DMS 273 treated with DMSO at 0.1 percent for 48 hours (cell line): ENCODE measurements around the gene TXNL4A.
"Not testable (repeated sequence)": the region's sequence is repeated elsewhere in the genome, so short reads cannot be mapped to it uniquely, and the experiment has no call there.

Experiments used
- DNase-seq: peaks from one replicate; lab custom pipeline; 2025; lab: John Stamatoyannopoulos, UW

Gene TXNL4A

DNA sequence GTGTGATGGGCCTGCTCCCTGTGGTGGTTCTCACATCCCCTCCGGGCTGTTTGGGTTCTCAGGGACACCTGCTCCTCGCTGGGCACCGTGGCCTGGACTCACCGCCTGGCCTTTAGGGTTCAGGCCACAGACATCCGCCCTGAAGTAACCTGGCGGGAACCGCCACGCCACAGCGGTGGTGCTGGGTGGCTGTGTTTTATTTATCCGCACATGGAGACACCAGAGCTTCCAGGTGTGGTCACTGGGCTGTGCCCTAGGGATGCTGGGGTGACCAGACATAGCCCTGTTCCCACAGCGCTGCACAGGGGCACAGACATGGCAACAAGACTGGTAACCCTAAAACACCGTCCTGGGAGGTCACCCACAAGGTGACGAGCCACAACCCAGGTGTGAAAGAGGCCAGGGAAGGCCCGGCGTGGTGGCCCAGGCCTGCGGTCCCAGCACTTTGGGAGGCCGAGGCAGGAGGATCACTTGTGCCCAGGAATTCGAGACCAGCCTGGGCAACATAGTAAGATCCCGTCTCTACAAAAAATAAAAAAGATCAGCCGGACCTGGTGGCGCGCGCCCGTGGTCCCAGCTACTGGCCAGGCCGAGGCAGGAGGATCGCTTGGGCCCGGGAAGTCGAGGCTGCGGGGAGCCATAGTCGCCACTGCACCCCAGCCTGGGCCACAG is 24.6 kb downstream of the TXNL4A start:
- no peak for DNase-seq

DNA sequence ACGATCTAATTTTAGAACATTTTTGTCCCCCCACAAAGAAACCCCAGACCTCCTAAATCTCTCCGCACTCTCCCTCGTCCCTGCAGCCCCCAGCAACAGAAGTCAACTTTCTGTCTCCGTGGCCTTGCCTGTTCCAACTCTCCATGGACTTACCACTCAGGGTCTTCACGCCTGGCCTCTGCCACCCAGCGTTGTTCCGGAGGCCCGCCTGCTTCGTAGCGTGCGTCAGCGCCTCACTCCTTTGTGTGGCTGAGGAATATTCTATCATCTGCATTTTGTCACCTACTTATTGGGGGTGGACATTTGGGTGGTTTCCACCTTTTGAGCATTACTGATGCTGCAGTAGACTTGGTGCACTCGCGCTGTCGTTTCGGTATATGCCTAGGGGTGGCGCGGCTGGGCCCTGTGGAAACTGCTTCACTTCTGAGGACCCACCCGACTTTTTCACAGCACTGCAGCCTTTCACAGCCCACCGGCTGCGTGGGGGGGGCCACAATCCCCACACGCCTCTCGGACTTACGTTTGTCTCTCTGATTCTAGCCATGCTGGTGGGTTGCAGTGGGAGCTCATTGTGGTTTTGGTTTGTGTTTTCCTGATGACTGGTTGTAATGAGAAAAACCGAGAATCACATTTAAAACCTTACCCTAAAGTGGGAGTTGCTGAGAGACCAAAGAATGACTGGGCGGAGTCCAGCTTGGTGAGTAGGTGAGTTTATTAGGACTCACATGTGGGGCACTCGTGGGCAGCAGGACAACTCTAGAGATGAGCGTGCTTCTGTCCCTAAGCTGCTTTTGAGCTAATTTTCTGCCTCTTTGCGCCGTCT is 25.3 kb downstream of the TXNL4A start:
- DNase-seq: no peak

- no peak for DNase-seq
Observed at GRCh38 chr18:79962311-79962710, 26.1 kb downstream of the TXNL4A start.

GRCh38 chr18:79961527-79962291 is 26.7 kb downstream of the TXNL4A start:
- no peak for DNase-seq

- no peak for DNase-seq
Observed at GRCh38 chr18:79960921-79961526, 27.3 kb downstream of the TXNL4A start.

- not testable (repeated sequence) for DNase-seq
Observed at GRCh38 chr18:79960161-79960801, 28.1 kb downstream of the TXNL4A start.

GRCh38 chr18:79958981-79959380 is 29.4 kb downstream of the TXNL4A start:
- DNase-seq: no peak

DNA sequence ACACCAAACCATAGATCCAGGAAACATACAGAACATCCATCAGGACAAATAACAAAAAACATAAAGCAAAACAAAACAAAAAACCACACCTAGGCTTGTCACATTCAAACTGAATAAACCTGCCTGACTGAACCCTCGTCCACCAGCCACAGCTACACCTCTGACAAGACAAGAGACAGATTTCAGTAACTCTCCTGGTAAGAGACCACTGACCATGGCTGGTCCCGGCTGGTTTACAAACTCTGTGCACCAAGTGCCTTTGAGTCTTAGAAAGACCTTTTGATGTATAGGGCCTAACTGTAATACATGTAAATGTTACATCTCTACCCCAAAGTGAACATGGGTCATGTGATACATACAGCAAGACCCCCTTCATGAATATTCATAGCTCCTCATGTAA is 32.1 kb downstream of the TXNL4A start:
- no peak for DNase-seq

- no peak for DNase-seq
Observed at GRCh38 chr18:79955302-79956075, 32.9 kb downstream of the TXNL4A start.

DNA sequence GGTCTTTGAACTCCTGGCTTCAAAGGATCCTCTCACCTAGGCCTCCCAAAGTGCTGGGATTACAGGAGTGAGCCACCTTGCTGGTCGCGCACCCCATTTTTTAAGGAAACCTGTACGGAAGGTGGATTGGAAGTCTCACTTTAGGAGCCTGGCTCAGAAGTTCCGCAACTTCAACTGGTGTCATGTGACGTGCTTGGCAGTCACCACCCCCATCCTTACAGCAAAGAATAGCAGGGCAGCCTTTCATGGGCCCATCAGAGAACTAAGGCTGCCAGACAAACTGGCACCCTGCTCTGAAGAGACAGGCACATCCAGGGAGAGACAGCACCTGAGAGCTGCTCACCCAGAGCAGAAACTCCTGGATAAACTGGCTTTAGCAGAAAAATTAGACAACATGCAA is 33.6 kb downstream of the TXNL4A start:
- no peak for DNase-seq

GRCh38 chr18:79953971-79954651 is 34.3 kb downstream of the TXNL4A start:
- DNase-seq: no peak

DNA sequence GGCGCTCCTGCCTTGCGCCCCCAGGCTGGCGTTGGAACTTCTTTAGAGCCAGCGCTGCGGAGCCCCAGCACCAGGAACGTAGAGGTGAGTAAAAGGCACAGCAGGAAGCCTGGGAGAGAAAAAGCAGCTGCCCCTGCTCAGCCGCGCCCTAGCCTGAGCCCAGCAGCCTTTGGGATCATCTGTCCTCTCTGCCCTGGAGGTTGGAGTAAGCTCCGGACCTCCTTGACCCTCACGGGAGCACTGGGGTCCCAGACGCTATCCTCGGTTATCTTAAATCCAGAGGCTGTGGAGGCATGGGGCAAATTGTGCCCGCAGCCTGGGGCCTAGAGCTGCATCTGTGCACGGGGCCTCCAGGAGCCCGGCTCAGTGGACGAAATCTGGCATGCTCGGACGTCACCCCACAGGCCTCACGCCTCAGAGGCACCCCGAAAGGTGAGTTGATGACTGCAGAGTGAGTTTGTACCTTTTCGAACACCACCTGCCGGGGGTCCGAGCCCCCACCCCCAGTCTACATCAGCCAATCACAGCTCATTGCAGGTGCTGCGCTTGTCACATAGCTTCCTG is 35.3 kb downstream of the TXNL4A start:
- no peak for DNase-seq

- no peak for DNase-seq
Observed at GRCh38 chr18:79952456-79952995, 35.8 kb downstream of the TXNL4A start.

DNA sequence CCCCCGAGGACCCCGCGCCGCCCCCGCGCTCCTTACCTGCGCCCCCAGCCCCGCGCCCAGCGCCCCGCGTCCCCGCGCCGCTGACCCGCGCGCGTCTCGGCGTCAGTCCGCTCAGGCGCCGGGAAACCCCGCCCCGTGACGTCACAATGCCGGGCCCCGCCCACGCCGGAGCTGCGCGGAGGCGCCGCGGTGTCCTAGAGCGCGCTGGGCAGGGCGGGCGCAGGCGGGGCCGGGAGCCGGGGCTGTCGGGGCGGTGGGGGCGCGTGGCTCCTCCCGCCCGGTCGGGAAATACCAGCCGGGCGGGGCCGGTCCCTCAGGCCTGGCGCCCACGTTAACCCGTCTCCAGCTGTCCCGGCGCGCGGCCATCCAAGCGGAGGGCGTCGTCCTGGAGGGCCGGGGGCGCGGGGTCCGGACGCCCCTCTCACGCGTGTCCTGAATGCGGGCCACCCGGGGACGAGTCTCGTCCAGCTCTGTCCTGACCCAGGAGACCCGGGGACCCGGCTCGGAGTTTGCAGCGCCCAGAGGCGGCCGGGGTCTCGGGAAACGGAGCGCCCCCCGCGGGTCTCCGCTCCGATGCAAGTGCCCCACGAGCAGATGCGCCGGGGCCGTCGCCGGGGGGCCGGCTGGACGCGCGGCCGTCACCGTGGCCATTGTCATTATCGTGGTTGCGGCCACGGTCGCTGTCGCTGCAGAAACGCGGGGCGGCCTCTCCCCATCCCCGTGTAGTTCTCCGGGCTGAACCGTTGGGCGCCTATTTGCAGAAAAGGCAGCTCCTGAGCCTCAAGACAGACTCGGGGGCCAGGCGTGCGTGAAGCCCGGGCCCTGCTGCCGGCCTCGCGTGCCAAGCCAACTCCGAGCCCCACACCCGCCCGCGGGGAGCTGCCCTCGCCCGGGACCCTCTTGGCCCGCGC is 36.6 kb downstream of the TXNL4A start, which contains the start of gene SLC66A2:
Gene SLC66A2 (minus strand): TSS at position 109 of the 911 bp plus-strand sequence. CDS start 727 bp downstream, outside the sequence.
- DNase-seq: no peak

GRCh38 chr18:79950515-79951341 is 37.6 kb downstream of the TXNL4A start:
- DNase-seq: no peak

DNA sequence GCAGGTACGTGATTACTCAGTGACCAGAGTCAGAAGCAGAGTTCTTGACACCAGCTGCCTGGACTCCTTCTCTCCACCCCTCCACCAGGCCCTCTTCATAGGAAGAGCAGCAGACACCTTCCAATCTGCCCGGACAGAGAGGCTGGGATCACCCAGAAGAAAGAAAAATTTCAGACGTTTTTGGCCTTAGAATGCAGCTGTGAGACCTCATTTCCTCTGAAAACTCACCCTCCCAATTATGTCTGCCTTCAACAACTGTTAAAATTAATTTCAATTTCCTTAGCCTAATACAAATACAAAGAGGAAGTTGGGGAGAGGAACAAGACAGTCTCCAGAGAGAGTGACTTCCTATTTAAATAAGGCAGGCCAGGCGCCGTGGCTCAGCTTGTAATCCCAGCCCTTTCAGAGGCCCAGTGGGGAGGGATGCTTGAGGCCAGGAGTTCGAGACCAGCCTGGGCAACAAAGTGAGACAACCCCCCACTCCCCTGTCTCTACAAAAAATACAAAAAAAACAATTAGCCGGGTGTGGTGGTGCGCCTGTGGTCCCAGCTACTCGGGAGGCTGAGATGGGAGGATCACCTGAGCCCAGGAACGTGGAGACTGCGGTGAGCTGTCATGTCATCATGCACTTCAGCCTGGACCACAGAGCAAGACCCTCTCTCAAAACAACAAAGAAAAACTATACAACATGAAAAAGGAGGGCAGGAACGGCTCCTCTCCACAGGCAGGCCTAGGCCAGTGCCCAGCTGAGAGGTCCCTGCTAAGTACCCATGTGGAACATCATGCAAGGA is 38.5 kb downstream of the TXNL4A start:
- no peak for DNase-seq
